ENCODE results near the gene HES3.
"Not testable (repeated sequence)": the region's sequence is repeated elsewhere in the genome, so short reads cannot be mapped to it uniquely, and the experiment has no call there.

Gene HES3

GRCh38 chr1:6243993-6244392 lies at the start of gene HES3:
Gene HES3, plus strand, starts transcription at chr1:6244179. Its CDS starts 187 bp downstream, at chr1:6244366.
- DNase-seq = no peak

- no peak for DNase-seq
Measured at GRCh38 chr1:6197746-6198427, 46.1 kb upstream of the HES3 start.

GRCh38 chr1:6198646-6199297 lies 45.2 kb upstream of the HES3 start:
- DNase-seq = no peak

GRCh38 chr1:6199298-6200187 lies 44.4 kb upstream of the HES3 start, which contains the start of gene RPL22:
Gene RPL22, minus strand, starts transcription at chr1:6199595. Its CDS starts 22 bp downstream, at chr1:6199573.
- DNase-seq = peak; percentile 100

- DNase-seq = no peak
Measured at GRCh38 chr1:6200188-6200809, 43.7 kb upstream of the HES3 start.

- no peak for DNase-seq
Measured at GRCh38 chr1:6202256-6202655, 41.7 kb upstream of the HES3 start.

- DNase-seq = no peak
Measured at GRCh38 chr1:6205849-6206519, 38.0 kb upstream of the HES3 start, which contains the start of gene RNF207. Gene RNF207, plus strand, starts transcription at chr1:6206119. Its CDS starts 417 bp downstream, at chr1:6206536.

GRCh38 chr1:6206520-6206855 lies 37.5 kb upstream of the HES3 start:
- no peak for DNase-seq

- no peak for DNase-seq
Measured at GRCh38 chr1:6207075-6207885, 36.7 kb upstream of the HES3 start.

- DNase-seq = no peak
Measured at GRCh38 chr1:6207921-6208320, 36.1 kb upstream of the HES3 start.

GRCh38 chr1:6208723-6209660 lies 35.0 kb upstream of the HES3 start:
- DNase-seq = no peak

GRCh38 chr1:6209661-6210580 lies 34.1 kb upstream of the HES3 start:
- no peak for DNase-seq

GRCh38 chr1:6210591-6211355 lies 33.2 kb upstream of the HES3 start:
- no peak for DNase-seq

- no peak for DNase-seq
Measured at GRCh38 chr1:6211731-6212130, 32.2 kb upstream of the HES3 start.

- DNase-seq = no peak
Measured at GRCh38 chr1:6212193-6212959, 31.6 kb upstream of the HES3 start.

- no peak for DNase-seq
Measured at GRCh38 chr1:6218375-6219164, 25.4 kb upstream of the HES3 start.

GRCh38 chr1:6219641-6220040 lies 24.3 kb upstream of the HES3 start:
- not testable (repeated sequence) for DNase-seq

Measured in NCI-H2081 (cell line).